NCI-H345 (cell line): ENCODE measurements around the gene MARCHF6.
"Not testable (repeated sequence)": the region's sequence is repeated elsewhere in the genome, so short reads cannot be mapped to it uniquely, and the experiment has no call there.

ENCODE experiments used
- DNase-seq: peaks from one replicate; lab custom pipeline; 2025; lab: John Stamatoyannopoulos, UW

Gene MARCHF6

GRCh38 chr5:10353241-10354047 is at the start of gene MARCHF6:
TSS of gene MARCHF6 (plus strand) at chr5:10353695. CDS start at chr5:10353899, 204 bp downstream.
- peak; percentile 98 for DNase-seq

- no peak for DNase-seq
Observed at GRCh38 chr5:10303699-10304170, 49.8 kb upstream of the MARCHF6 start.

GRCh38 chr5:10304932-10305331 is 48.6 kb upstream of the MARCHF6 start:
- DNase-seq, result no peak

- no peak for DNase-seq
Observed at GRCh38 chr5:10306114-10306513, 47.4 kb upstream of the MARCHF6 start.

GRCh38 chr5:10306806-10307205 is 46.7 kb upstream of the MARCHF6 start:
- no peak for DNase-seq

DNA sequence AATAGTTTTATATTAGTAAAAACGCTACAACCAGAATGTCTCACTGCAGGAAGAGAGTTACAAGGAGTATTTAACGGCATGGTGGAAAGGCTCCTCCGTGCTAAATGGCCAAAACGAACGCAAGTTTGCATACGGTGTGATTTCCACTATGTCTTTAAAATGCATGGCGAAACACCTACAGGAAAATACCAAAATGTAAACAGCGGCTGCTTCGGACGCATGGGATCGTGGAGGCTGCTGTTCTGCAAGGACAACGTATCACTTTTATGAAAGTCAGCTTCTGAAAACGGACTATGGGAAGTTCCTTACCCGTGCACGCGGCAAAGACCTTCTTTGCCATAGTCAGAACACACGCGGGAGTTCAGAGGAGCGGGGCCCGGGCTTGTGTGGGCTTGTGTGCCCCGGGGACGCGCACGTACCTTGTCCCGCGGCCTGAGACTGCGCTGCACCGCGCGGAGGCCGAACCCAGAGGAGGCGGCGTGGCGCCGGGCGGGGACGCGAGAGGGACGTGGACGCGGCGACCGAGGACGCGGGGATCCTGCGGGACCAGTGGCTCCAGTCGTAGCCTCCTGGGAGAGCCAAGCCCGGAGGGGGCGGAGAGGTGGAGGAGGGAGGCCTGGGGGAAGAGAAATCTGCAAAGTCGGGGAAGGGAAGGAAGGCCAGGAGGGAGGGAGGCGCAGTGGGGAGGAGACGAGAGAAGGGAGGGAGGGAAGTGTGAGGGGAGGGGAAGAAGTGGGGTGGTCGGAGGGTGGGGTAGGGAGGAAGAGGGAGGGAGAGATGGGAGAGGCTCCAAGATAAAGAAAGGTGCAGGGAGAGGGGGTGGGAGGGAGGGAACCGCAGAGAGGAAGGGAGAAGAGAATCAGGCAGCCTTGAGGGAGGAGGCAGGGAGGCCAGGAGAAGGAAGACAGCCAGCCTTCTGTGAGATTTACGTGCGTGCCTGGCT is 46.0 kb upstream of the MARCHF6 start, which contains the start of gene CMBL:
CMBL (minus strand) TSS at position 697 of the 943 bp plus-strand sequence. CDS start 17,140 bp downstream, outside the sequence.
- peak; percentile 74 for DNase-seq

GRCh38 chr5:10308844-10309243 is 44.7 kb upstream of the MARCHF6 start:
- DNase-seq, result no peak

- DNase-seq, result peak; percentile 16
Observed at GRCh38 chr5:10310066-10310779, 43.3 kb upstream of the MARCHF6 start.

- not testable (repeated sequence) for DNase-seq
Observed at GRCh38 chr5:10310835-10311570, 42.5 kb upstream of the MARCHF6 start.

DNA sequence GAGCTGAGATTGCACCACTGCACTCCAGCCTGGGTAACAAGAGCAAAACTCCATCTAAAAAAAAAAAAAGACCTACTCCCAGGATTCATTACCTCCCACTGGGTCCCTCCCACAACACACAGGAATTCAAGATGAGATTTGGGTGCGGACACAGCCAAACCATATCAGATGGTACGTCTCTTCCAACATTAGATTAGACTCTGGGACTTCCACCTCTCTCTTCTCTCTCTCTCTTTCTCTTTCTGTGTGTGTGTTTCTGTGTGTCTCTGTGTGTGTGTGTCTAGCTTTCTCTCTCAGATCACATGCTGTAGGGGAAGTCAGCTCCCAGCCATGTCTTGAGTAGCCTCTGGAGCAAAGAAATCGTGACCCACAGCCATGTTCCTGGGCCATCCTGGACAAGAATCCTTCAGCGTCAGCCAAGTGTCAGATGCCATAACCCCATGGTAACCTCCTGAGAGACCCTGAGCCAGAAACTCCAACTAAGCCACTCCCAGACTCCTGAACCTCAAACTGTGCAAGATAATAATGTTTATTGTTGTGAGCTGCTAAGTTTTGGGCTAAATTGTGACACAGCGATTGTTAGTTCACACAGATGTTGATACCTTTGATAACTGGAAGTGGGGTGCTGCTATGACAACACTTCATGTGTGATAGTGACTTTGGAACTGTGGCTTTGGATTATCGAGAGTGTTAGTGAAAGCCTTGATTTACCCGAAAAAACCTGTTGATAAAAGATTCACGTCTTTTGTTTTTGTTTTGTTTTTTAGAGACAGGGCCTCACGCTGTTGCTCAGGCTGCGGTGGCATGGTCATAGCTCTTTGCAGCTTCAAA is 41.7 kb upstream of the MARCHF6 start:
- no peak for DNase-seq

GRCh38 chr5:10315201-10315600 is 38.3 kb upstream of the MARCHF6 start:
- no peak for DNase-seq

- DNase-seq, result no peak
Observed at GRCh38 chr5:10315824-10316509, 37.5 kb upstream of the MARCHF6 start.

- no peak for DNase-seq
Observed at GRCh38 chr5:10317825-10318682, 35.4 kb upstream of the MARCHF6 start.

DNA sequence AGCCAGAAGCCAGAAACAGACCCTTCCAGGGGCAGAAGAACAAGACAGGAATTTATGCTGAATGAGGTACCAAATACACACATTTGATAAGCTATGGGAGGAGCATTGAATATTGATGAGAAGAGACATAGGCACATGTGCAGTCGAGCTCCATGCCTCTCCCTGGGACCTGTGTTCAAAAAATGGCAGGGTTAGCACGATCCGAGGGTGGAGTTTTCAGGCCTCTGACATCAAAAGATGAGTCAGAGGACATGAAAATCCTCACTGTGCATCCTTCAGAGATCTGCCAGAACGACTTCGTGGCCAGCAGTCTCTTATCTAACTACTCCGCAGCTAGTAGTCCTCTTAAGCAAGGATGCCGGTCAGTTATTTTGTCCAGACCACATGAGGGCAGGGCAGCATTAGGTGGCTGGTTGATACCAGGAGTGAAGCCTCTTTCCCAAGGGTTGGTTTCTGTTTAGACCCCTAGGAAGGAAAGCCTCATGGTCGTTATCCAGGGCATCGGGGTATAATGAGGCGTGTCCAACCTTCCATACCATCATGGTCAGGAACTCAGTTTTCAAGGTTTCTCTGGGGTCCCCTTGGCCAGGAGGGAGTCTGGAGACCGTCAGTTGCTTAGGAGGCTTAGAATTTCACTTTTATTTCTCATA is 34.2 kb upstream of the MARCHF6 start:
- no peak for DNase-seq

GRCh38 chr5:10320793-10321192 is 32.7 kb upstream of the MARCHF6 start:
- no peak for DNase-seq

- no peak for DNase-seq
Observed at GRCh38 chr5:10321882-10322281, 31.6 kb upstream of the MARCHF6 start.

DNA sequence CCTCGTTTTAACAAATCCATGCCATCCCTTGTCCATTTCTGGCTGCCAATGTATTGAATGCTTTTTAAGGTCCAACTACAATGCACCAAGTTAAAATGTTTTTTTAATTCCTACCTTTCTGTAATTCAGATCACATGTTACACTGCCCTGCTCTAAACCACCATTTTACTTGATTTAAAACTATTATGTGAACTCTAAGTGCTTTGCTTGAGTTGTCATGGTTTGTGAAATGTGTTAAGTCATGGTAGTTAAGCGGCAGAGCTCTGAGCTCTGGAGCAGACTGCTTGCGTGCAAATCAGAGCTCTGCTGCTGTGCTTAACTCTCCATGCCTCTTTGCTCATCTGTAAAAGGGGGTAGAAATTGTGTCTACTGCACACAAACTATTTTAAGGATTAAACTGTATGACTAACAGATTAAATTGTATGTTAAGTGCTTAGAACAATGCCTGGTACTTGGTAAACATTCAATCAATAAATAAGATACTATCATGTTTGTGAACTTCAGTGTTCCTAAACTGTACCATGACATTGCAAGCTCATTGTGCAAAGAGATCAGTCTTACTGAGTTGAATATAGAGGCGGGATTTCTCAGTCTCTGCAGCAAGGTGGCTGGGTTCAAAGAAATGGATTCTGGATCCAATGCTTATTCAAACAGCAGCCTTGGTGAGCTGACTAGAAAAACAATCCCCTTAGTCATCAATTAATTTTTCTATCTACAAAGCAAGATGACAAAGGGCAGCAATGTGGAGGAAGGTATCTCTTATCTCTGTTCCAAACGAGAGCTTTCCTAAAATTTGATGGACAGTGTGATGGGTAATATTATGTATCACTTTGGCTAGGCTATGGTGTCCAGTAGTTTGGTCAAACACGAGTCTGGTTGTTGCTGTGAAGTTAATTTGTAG is 29.7 kb upstream of the MARCHF6 start:
- peak; percentile 87 for DNase-seq
